HL-60 (cell line): Measurements from ENCODE around the gene OR56A1.

Experiments
- CTCF ChIP-seq: IDR thresholded peaks from one replicate; pipeline ENCODE4 v1.5.1; 2011; ENCODE audit warnings: low read length, control low read depth, inconsistent platforms; ENCODE audit not compliant: insufficient read depth
- GABPA ChIP-seq: IDR thresholded peaks from 2 replicates; pipeline ENCODE4 v1.6.1; 2012; ENCODE audit warnings: low read depth
- POLR2AphosphoS5 ChIP-seq: IDR thresholded peaks from 2 replicates; pipeline ENCODE4 v1.6.1; 2012; ENCODE audit warnings: low read depth
- REST ChIP-seq: IDR thresholded peaks from 2 replicates; pipeline ENCODE4 v1.6.1; 2012; ENCODE audit warnings: low read depth; ENCODE audit not compliant: insufficient replicate concordance
- SPI1 ChIP-seq: IDR thresholded peaks from 2 replicates; pipeline ENCODE4 v1.6.1; 2012; ENCODE audit warnings: low read depth, mild to moderate bottlenecking, borderline replicate concordance

GRCh38 chr11:5973530-5973929 lies 57.0 kb downstream of the OR56A1 start:
- TF ChIP-seq CTCF (no peak), POLR2AphosphoS5 (no peak), REST (no peak), GABPA (no peak), SPI1 (no peak)
